NCI-H2196 treated with DMSO at 0.1 percent for 48 hours (cell line): Measurements from ENCODE around the gene DGKD.
"Not testable (repeated sequence)": the region's sequence is repeated elsewhere in the genome, so short reads cannot be mapped to it uniquely, and the experiment has no call there.

Source experiments
- DNase-seq: peaks from one replicate; lab custom pipeline; 2025; ENCODE audit not compliant: unreplicated experiment; lab: John Stamatoyannopoulos, UW

Gene DGKD

GRCh38 chr2:233384015-233384414 lies 29.7 kb downstream of the DGKD start:
- DNase-seq: no peak

- DNase-seq: no peak
These were observed 30.7 kb downstream of the DGKD start for GRCh38 chr2:233384811-233385488.

- DNase-seq: no peak
These were observed 31.3 kb downstream of the DGKD start for GRCh38 chr2:233385489-233386044.

- no peak for DNase-seq
These were observed 32.2 kb downstream of the DGKD start for GRCh38 chr2:233386382-233387041.

GRCh38 chr2:233387225-233387624 lies 32.9 kb downstream of the DGKD start:
- DNase-seq: no peak

GRCh38 chr2:233387667-233388528 lies 33.6 kb downstream of the DGKD start:
- peak; percentile 37 for DNase-seq

GRCh38 chr2:233389601-233390125 lies 35.4 kb downstream of the DGKD start:
- DNase-seq: no peak

- no peak for DNase-seq
These were observed 41.4 kb downstream of the DGKD start for GRCh38 chr2:233395687-233396086.

GRCh38 chr2:233396726-233397665 lies 42.7 kb downstream of the DGKD start:
- DNase-seq: not testable (repeated sequence)

- no peak for DNase-seq
These were observed 45.3 kb downstream of the DGKD start for GRCh38 chr2:233399306-233400225.

GRCh38 chr2:233400341-233400740 lies 46.0 kb downstream of the DGKD start:
- no peak for DNase-seq

GRCh38 chr2:233400961-233401360 lies 46.7 kb downstream of the DGKD start:
- DNase-seq: no peak

- no peak for DNase-seq
These were observed 48.1 kb downstream of the DGKD start for GRCh38 chr2:233402346-233402745.

GRCh38 chr2:233402789-233403188 lies 48.5 kb downstream of the DGKD start:
- no peak for DNase-seq

GRCh38 chr2:233404222-233404621 lies 49.9 kb downstream of the DGKD start:
- DNase-seq: peak; percentile 42

GRCh38 chr2:233406865-233407264 lies 52.6 kb downstream of the DGKD start:
- DNase-seq: no peak

- DNase-seq: no peak
These were observed 53.5 kb downstream of the DGKD start for GRCh38 chr2:233407771-233408181.

- peak; percentile 52 for DNase-seq
These were observed 54.3 kb downstream of the DGKD start for GRCh38 chr2:233408366-233409285.
